H1 (cell line): Measurements from ENCODE around the gene PLCXD1. TPM values are rescaled to one million over a fixed set of nuclear protein-coding genes. Genes with fewer than 3 reads are reported as not detected.

Experiments
- CTCF ChIA-PET: fragments of 300-600 bp; sonication (Branson Sonifier 250); formaldehyde crosslinking; loops from one replicate; lab custom pipeline; 2021; ENCODE audit not compliant: partially characterized antibody; lab: Charles Lee
- POLR2A ChIA-PET: fragments of 300-600 bp; sonication (Branson Sonifier 250); formaldehyde crosslinking; loops from one replicate; lab custom pipeline; 2021; ENCODE audit warnings: inconsistent platforms; ENCODE audit not compliant: partially characterized antibody; lab: Charles Lee
- DNase-seq, 2 experiments: peaks; one replicate each; pipeline versions ENCODE4 v3.0.0 to v3.0.0-alpha.2; 2010 to 2022; ENCODE audit warnings: low spot score in 2 of 2, low read depth in 1 of 2, mixed read lengths in 1 of 2
- FAIRE-seq: peaks from 2 replicates; lab custom pipeline; 2011; peaks lifted over from hg19 to GRCh38; lab: Jason Lieb, UNC
- H2AFZ ChIP-seq: 2 replicates; pipeline ENCODE4 v1.8.1; 2012; ENCODE audit warnings: low read length, inconsistent platforms
- H2AK5ac ChIP-seq: 2 replicates; pipeline ENCODE4 v1.6.1; 2013; ENCODE audit warnings: low read depth, low read length
- H2BK120ac ChIP-seq: replicated peaks from 2 replicates; pipeline ENCODE3; 2013; ENCODE audit warnings: low read depth, low read length, inconsistent platforms
- H2BK12ac ChIP-seq: 2 replicates; pipeline ENCODE4 v1.6.1; 2013; ENCODE audit warnings: low read depth, low read length
- H2BK15ac ChIP-seq: 2 replicates; pipeline ENCODE4 v1.6.1; 2013; ENCODE audit warnings: low read length
- H2BK20ac ChIP-seq: 2 replicates; pipeline ENCODE4 v1.6.1; 2013; ENCODE audit warnings: low read length
- H2BK5ac ChIP-seq: 2 replicates; pipeline ENCODE4 v1.6.1; 2013; ENCODE audit warnings: low read depth, low read length
- H3K14ac ChIP-seq: 2 replicates; pipeline ENCODE4 v1.6.1; 2013; ENCODE audit warnings: inconsistent platforms; ENCODE audit not compliant: insufficient read length
- H3K18ac ChIP-seq: 2 replicates; pipeline ENCODE4 v1.6.1; 2013; ENCODE audit warnings: low read length; ENCODE audit errors: extremely low read depth
- H3K23ac ChIP-seq: 2 replicates; pipeline ENCODE4 v1.6.1; 2013; ENCODE audit warnings: inconsistent platforms; ENCODE audit not compliant: insufficient read length
- H3K23me2 ChIP-seq: 2 replicates; pipeline ENCODE4 v1.6.1; 2013; ENCODE audit warnings: low read depth, low read length
- H3K27ac ChIP-seq: 2 replicates; pipeline ENCODE4 v1.6.1; 2011; ENCODE audit warnings: low read depth, low read length, inconsistent platforms
- H3K27me3 ChIP-seq, 4 experiments: replicated peaks in 1 of 4; 1 replicate in 1 of 4; 2 replicates in 3 of 4; pipeline versions ENCODE4 v1.6.1 to v1.8.1; 2011 to 2013; ENCODE audit warnings: low read length in 3 of 4, mild to moderate bottlenecking in 3 of 4, inconsistent platforms in 2 of 4, mixed read lengths in 2 of 4, moderate library complexity in 1 of 4; ENCODE audit not compliant: control insufficient read depth in 3 of 4, insufficient read depth in 3 of 4; ENCODE audit errors: extremely low read depth in 1 of 4
- H3K36me3 ChIP-seq, 4 experiments: 2 replicates each; pipeline versions ENCODE4 v1.6.1 to v1.8.1; 2011 to 2013; ENCODE audit warnings: mild to moderate bottlenecking in 4 of 4, low read length in 3 of 4, moderate library complexity in 2 of 4, control low read depth in 1 of 4, inconsistent platforms in 1 of 4; ENCODE audit not compliant: insufficient read depth in 4 of 4, control insufficient read depth in 2 of 4
- H3K4ac ChIP-seq: replicated peaks from 2 replicates; pipeline ENCODE3; 2013; ENCODE audit warnings: low read length, low read depth, mixed read lengths, inconsistent platforms; ENCODE audit not compliant: insufficient read length
- H3K4me1 ChIP-seq, 4 experiments: replicated peaks in 1 of 4; 1 replicate in 1 of 4; 2 replicates in 3 of 4; pipeline versions ENCODE4 v1.6.1 to v1.8.1; 2011 to 2013; ENCODE audit warnings: low read length in 3 of 4, inconsistent platforms in 2 of 4, mixed read lengths in 1 of 4; ENCODE audit not compliant: insufficient read depth in 4 of 4, control insufficient read depth in 3 of 4
- H3K4me2 ChIP-seq, 2 experiments: 2 replicates each; pipeline versions ENCODE4 v1.6.1 to v1.8.1; 2011 to 2013; ENCODE audit warnings: low read depth in 2 of 2, low read length in 2 of 2, control low read depth in 1 of 2, inconsistent platforms in 1 of 2, mild to moderate bottlenecking in 1 of 2; ENCODE audit not compliant: insufficient read depth in 1 of 2
- H3K4me3 ChIP-seq, 4 experiments: fragments of 200-600, 300-600 bp in 1 of 4; sonication (generic), shearing (Covaris generic), sonication (Bioruptor Twin) in 1 of 4; 2 replicates each; pipeline versions ENCODE4 v1.5.1 to v1.8.1; 2011 to 2016; ENCODE audit warnings: low read length in 4 of 4, low read depth in 3 of 4, control low read depth in 2 of 4, inconsistent platforms in 2 of 4, mild to moderate bottlenecking in 2 of 4, mixed read lengths in 1 of 4, moderate library complexity in 1 of 4; ENCODE audit not compliant: insufficient read depth in 2 of 4; ENCODE audit errors: extremely low read depth in 1 of 4
- H3K56ac ChIP-seq: replicated peaks from 2 replicates; pipeline ENCODE3; 2013; ENCODE audit warnings: low read depth, mild to moderate bottlenecking, mixed read lengths, low read length, inconsistent platforms; ENCODE audit not compliant: insufficient read length
- H3K79me1 ChIP-seq: 2 replicates; pipeline ENCODE4 v1.6.1; 2013; ENCODE audit warnings: low read depth, low read length, control low read depth
- H3K79me2 ChIP-seq, 2 experiments: 2 replicates each; pipeline versions ENCODE4 v1.6.1 to v1.8.1; 2012 to 2013; ENCODE audit warnings: low read length in 2 of 2, mild to moderate bottlenecking in 2 of 2, inconsistent platforms in 1 of 2; ENCODE audit not compliant: insufficient read depth in 2 of 2, control insufficient read depth in 1 of 2
- H3K9ac ChIP-seq, 4 experiments: replicated peaks in 1 of 4; 1 replicate in 1 of 4; 2 replicates in 3 of 4; pipeline versions ENCODE4 v1.6.1 to v1.8.1; 2011 to 2013; ENCODE audit warnings: low read depth in 3 of 4, low read length in 3 of 4, control low read depth in 2 of 4, mild to moderate bottlenecking in 2 of 4, moderate library complexity in 2 of 4, inconsistent platforms in 1 of 4; ENCODE audit errors: extremely low read depth in 1 of 4
- H3K9me3 ChIP-seq, 2 experiments: 2 replicates each; pipeline versions ENCODE4 v1.6.1 to v1.8.1; 2012 to 2013; ENCODE audit warnings: mild to moderate bottlenecking in 2 of 2, moderate library complexity in 2 of 2, control low read depth in 1 of 2, inconsistent platforms in 1 of 2, low read depth in 1 of 2, low read length in 1 of 2, mixed read lengths in 1 of 2; ENCODE audit not compliant: insufficient read depth in 2 of 2
- H4K20me1 ChIP-seq, 2 experiments: replicated peaks in 1 of 2; 2 replicates each; pipeline versions ENCODE3 to v1.8.1; 2011 to 2013; ENCODE audit warnings: inconsistent platforms in 2 of 2, low read length in 2 of 2, mild to moderate bottlenecking in 1 of 2; ENCODE audit not compliant: insufficient read depth in 2 of 2, control insufficient read depth in 1 of 2
- H4K5ac ChIP-seq: 2 replicates; pipeline ENCODE4 v1.6.1; 2013; ENCODE audit warnings: low read length, low read depth, mixed read lengths, inconsistent platforms; ENCODE audit not compliant: insufficient read length
- H4K8ac ChIP-seq: 2 replicates; pipeline ENCODE4 v1.8.0; 2013; ENCODE audit warnings: mild to moderate bottlenecking, moderate library complexity, low read length, inconsistent platforms; ENCODE audit not compliant: insufficient read depth; ENCODE audit errors: extremely low read depth
- H4K91ac ChIP-seq: replicated peaks from 2 replicates; pipeline ENCODE3; 2013; ENCODE audit warnings: low read length, mixed read lengths, inconsistent platforms; ENCODE audit not compliant: insufficient read length
- POLR2AphosphoS5 ChIP-seq: IDR thresholded peaks from 2 replicates; pipeline ENCODE4 v1.6.1; 2011; ENCODE audit warnings: low read depth, low read length
- SIX5 ChIP-seq: IDR thresholded peaks from 2 replicates; pipeline ENCODE4 v1.6.1; 2011; ENCODE audit warnings: mild to moderate bottlenecking, low read depth, low read length
- WGBS, 2 experiments: shearing (Covaris generic) in 1 of 2; methylation state at CpG; one replicate each; pipeline versions ENCODE4 v1.1.6 to v1.1.7; 2013 to 2015; ENCODE audit warnings: low lambda C conversion rate in 2 of 2, mixed read lengths in 2 of 2, inconsistent platforms in 1 of 2, low coverage in 1 of 2, missing lambda C conversion rate in 1 of 2; ENCODE audit not compliant: insufficient replicate concordance in 2 of 2, insufficient coverage in 1 of 2, insufficient read length in 1 of 2; ENCODE audit errors: extremely low coverage in 1 of 2, missing lambda C conversion rate in 1 of 2; 5-methylcytosine and 5-hydroxymethylcytosine counted together
- polyA plus RNA-seq, 7 experiments: library from polyadenylated mRNA; depleted of rRNA in 3 of 7; stranded (reverse) in 5 of 7; unstranded in 2 of 7; fragments of >200 nt in 5 of 7; fragments of 200-250 nt in 2 of 7; gene quantifications; 1 replicate in 5 of 7; 2 replicates in 1 of 7; 4 replicates in 1 of 7; pipeline versions ENCODE4 v1.2.1 to v1.2.3, GENCODE V29; 2011 to 2013; ENCODE audit warnings: missing spikeins in 2 of 7, mixed read lengths in 2 of 7
- total RNA-seq: library from RNA; stranded (reverse); fragmentation: NEBNext Ultra II Directional; extraction: Animal tissue kit (Norgen Biotek cat#: 25700); gene quantifications from 2 replicates; pipeline ENCODE4 v1.2.1, GENCODE V29; 2021

PLCXD1 gene
- total and polyA plus RNA-seq, 2 of the 8 experiments (the other 6 are each of a cell fraction or from before 2014, with no cell fraction given), result 93.6 to 124 TPM

DNA sequence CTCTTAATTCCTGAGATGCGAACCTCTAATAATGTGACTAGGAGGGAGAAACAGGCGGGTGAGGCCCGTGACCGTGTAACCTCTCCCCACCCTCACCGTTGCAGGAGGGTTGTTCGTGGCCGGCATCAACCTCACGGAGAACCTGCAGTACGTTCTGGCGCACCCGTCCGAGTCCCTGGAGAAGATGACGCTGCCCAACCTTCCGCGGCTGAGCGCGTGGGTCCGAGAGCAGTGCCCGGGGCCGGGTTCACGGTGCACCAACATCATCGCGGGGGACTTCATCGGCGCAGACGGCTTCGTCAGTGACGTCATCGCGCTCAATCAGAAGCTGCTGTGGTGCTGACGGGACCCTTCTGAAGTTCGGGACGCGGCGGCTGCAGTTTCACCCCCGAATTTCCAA is 17.8 kb downstream of the PLCXD1 start:
- no peak overlapping the region for H4K8ac ChIP-seq
- H2BK20ac ChIP-seq, result no peak overlapping the region
- H2AFZ ChIP-seq, result no peak overlapping the region
- 92% methylated on average over 34 of the region's 36 CpGs; no CpG with 5 or more reads in 1 of the 2 experiments for WGBS, 2 experiments
- H2AK5ac ChIP-seq, result no peak overlapping the region
- H3K36me3 ChIP-seq, result peaks cover 20 to 74% (median 53%) of the 10 kb centered on the region in 4 experiments
- no peak overlapping the region for H2BK12ac ChIP-seq
- no peak overlapping the region for H4K5ac ChIP-seq
- H3K79me1 ChIP-seq, result peaks cover 2% of the 10 kb centered on the region; the same call in 1 of the 2 replicates
- H3K18ac ChIP-seq, result no peak overlapping the region
- no peaks in the 10 kb centered on the region for H3K23me2 ChIP-seq
- no peaks in the 10 kb centered on the region; a peak in 1 of 4 replicates for H3K9me3 ChIP-seq
- FAIRE-seq (no peak), DNase-seq (no peak)
- no peak overlapping the region for H3K14ac ChIP-seq
- H3K79me2 ChIP-seq, result peaks cover 0 to 4% of the 10 kb centered on the region in 2 experiments; a peak in 1 of 4 replicates
- no peaks in the 10 kb centered on the region for H3K4me1 ChIP-seq
- H3K9ac ChIP-seq, result no peak overlapping the region
- ChIA-PET POLR2A (no interaction called here), CTCF (no interaction called here)
- no peak overlapping the region for H2BK120ac ChIP-seq
- no peak overlapping the region for H3K23ac ChIP-seq
- no peak overlapping the region for H4K91ac ChIP-seq
- H3K4me2 ChIP-seq, result no peak overlapping the region
- no peak overlapping the region for H2BK15ac ChIP-seq
- H2BK5ac ChIP-seq, result no peak overlapping the region
- H3K56ac ChIP-seq, result no peak overlapping the region
- H4K20me1 ChIP-seq, result peaks cover 3 to 11% of the 10 kb centered on the region in 2 experiments
- TF ChIP-seq SIX5, result no peak
- peak; percentile 65 for TF ChIP-seq POLR2AphosphoS5
- H3K27ac ChIP-seq, result no peak overlapping the region
- no peak overlapping the region for H3K4me3 ChIP-seq
- no peaks in the 10 kb centered on the region for H3K27me3 ChIP-seq
- no peak overlapping the region for H3K4ac ChIP-seq
